ENCODE measurements around the gene CMTM5. TPM values are rescaled to one million over a fixed set of nuclear protein-coding genes. Genes with fewer than 3 reads are reported as not detected.
"Not testable (repeated sequence)": the region's sequence is repeated elsewhere in the genome, so short reads cannot be mapped to it uniquely, and the experiment has no call there.

The CMTM5 gene
- total RNA-seq, 1 donor from 2014 or later: not detected

DNA sequence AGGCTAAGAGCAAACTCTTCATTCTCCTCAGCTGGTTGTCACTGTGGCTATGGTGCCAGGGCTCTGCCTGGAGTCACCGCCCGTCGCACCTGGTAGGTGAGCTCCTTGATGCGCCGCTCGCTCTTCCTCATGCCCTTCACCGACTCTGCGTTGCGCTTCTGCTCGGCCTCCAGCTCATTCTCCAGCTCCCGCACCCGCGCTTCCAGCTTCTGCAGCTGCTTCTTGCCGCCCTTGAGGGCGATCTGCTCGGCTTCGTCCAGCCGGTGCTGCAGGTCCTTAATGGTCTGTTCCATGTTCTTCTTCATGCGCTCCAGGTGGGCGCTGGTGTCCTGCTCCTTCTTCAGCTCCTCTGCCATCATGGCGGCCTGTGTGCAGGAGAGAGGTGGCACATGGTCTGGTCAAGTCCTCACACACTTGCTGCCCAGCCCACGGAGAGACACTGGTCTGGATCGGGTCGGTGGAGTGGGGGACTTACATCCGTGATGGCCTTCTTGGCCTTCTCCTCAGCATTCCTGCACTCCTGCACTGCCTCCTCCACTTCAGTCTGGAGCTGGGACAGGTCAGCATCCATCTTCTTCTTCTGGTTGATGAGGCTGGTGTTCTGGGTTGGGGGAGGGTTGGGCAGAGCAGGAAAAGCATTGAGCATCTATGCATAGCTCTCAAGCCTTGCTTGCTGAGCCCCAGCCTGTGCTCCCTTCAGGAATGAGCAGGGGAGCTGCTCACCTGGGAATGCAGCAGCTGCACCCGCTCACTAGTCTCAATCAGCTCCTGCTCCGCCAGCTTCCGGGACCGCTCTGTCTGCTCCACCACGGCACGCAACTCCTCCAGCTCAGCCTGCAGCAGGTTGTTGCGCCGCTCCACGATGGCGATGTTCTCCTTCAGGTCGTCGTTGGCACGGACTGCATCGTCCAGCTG lies 38.3 kb downstream of the CMTM5 start:
- DNase-seq (ENCODE audit: low read depth): no peak

DNA sequence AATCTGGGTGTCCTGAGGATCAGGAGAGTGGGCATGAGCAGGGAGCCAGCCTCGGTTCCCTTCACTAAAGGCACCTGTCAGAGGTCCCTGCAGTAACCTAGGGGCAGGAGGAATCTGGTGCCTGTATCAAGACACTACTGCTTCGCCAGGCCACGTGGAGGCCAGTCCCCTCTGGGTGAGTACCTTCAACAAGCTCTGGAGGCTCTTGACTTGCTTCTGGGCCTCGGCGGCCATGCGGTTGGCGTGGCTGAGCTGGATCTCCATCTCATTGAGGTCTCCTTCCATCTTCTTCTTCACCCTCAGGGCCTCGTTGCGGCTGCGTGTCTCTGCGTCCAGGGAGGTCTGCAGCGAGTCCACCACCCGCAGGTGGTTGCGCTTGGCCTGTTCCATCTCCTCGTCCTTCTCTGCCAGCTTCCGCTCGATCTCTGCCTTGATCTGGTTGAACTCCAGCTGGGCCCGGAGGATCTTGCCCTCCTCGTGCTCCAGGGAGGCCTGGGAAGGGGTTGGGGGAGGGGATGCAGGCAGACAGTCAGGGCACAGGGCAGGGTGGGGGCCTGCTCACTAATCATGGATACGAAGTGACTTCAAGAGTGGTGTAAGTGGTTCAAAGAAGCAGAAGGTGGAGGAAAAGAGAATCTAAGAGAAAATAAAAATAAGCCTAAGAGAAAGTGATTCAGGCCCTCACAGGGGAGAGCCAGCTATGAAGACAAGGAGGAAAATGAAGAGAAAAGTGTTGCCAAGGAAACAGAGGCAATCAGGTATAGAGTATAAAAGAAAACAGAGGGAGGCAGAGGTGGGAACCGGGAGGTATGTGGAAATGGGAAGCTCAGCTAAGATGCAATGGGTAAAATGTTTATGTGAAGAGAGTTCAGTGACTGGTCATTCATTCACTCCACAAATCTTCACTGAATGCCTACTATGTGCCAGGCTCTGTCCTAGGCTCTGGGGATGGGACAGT lies 39.3 kb downstream of the CMTM5 start:
- no peak for DNase-seq (ENCODE audit: low read depth)

DNA sequence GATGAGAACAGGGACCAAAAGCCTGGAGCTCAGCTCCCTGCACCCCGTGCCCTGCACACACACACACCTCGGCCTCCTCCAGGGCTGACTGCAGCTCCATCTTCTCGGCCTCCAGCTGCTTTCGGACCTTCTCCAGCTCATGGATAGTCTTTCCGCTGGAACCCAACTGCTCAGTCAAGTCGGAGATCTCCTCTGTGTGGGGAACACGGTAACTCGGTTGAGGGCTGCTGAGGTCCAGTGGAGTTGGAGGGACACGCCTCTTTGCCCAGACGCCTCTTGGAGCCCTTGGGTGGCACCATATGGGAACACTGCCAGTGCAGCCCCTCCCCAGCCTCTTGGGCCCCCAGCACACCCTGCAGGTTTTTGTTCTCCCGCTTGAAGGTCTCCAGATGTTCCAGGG lies 40.0 kb downstream of the CMTM5 start:
- no peak for DNase-seq (ENCODE audit: low read depth)

DNA sequence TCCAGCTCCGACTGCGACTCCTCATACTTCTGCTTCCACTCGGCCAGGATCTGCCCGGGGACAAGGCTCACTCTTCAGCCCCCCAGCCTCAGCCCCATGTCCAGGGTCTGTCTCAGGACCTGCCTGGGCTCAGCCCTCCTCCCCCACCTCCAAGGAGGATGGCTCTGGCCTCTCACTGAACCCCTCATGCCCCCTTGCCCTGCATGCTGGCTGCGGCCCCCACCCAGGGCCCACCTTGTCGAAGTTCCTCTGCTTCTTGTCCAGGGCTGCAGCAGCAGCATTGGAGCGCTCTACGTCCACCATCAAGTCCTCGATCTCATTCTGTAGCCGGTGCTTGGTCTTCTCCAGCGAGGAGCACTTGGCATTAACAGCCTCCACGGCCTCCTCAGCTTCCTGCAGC lies 40.4 kb downstream of the CMTM5 start:
- DNase-seq (ENCODE audit: low read depth): not testable (repeated sequence)

DNA sequence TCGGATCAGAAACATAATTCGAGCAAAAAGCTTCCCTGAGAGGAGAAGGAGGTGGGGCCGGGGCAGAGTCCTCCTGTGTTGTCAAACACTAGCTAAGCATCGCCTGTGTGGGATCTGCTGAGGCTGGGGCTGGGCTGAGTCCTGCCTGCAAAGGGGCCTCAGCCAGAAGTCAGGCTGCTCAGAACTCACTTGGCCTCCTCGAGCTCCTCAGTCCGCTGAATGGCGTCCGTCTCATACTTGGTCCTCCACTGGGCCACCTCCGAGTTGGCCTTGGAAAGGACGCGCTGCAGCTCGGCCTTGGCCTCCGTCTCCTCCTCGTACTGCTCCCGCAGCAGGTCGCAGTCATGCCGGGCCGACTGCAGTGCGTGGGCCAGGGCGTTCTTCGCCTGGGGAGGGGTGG lies 41.2 kb downstream of the CMTM5 start:
- no peak for DNase-seq (ENCODE audit: low read depth)

DNA sequence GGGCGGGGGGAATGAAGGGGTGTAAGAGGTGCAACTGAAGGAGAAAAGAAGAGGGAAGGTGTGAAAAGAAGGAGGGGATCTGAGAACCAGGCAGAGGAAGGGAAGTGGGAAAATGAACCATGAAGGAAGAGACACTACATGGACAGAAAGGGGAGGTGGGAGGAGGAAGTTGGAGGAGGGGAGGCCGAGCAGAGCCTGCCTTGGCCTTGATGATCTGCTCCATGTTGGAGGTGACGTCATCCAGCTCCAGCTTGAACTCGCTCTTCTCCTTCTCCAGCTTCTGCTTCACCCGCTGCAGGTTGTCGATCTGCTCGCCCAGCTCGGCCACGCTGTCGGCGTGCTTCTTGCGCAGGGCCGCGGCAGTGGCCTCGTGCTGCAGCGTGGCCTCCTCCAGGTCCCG lies 42.8 kb downstream of the CMTM5 start:
- not testable (repeated sequence) for DNase-seq (ENCODE audit: low read depth)

DNA sequence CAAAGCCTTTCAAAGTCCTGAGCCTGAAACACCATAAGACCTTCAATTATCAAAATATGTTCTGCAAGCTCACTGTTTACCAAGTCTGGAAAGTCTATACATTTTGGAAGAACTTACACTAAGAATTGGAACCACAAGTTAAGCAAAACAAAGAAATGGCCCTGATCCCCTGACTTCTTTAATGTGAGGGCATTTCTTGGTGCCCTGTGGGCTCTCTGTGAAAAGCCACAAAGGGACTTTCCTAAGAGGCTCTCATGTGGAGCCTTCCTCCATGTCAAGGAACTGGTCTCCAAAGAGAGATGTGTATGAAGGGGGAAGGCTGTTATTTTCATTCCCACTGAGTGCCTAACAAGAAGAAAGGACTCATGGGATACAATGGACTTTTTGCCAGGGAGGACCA lies 44.7 kb downstream of the CMTM5 start:
- DNase-seq (ENCODE audit: low read depth): no peak

DNA sequence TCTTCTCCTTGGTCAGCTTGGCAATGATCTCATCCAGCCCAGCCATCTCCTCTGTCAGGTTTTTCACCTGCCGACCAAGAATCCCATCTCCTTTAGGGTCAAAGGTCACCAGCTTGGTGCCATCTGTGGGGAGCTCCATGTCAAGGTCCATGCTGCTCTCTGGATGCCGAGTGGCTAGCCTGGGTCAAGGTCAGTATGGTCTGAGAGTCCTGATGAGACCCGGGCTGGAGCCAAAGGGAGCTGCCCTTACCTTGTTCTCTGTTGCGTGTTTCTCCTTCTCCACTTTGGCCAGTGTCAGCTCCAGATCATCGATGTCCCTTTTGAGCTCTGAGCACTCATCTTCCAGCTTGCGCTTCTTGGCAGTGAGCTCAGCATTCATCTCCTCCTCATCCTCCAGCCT lies 46.8 kb downstream of the CMTM5 start:
- DNase-seq (ENCODE audit: low read depth): no peak

DNA sequence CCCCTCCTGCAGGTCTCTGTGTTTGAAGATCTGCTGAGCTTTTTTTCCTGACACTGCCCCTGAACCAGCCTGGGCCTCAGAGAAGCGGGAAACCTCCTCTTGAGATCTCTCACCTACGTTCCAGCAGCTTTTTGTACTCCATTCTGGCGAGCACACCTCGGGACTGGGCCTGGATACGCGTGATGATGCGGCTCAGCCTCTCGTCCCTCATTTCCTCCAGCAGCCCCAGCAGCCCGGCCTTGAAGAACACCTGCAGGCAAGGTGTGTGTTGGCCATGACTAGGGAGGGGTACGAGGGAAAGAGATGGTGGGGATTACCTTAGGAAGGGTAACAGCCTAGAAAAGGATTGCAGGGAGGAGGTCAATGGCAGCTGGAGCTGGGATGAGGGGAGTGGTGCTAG lies 48.3 kb downstream of the CMTM5 start:
- no peak for DNase-seq (ENCODE audit: low read depth)

DNA sequence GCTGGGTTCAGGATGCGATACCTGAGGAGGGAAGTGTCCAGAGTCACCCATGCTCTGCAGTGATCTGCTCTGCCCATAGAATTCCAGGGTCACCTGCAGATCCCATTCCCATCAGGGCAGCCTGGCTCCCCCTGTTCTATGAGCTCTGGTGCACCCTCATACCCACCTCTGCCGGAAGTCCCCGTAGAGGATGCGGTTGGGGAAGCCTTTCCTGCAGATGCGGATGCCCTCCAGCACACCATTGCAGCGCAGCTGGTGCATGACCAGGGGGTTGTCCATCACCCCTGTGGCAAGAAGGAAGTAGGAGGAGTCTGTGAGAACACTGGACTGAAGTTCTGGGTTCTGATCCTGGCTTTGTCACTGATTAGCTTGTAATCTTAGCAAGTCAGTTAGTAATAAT lies 49.0 kb downstream of the CMTM5 start:
- DNase-seq (ENCODE audit: low read depth): not testable (repeated sequence)

DNA sequence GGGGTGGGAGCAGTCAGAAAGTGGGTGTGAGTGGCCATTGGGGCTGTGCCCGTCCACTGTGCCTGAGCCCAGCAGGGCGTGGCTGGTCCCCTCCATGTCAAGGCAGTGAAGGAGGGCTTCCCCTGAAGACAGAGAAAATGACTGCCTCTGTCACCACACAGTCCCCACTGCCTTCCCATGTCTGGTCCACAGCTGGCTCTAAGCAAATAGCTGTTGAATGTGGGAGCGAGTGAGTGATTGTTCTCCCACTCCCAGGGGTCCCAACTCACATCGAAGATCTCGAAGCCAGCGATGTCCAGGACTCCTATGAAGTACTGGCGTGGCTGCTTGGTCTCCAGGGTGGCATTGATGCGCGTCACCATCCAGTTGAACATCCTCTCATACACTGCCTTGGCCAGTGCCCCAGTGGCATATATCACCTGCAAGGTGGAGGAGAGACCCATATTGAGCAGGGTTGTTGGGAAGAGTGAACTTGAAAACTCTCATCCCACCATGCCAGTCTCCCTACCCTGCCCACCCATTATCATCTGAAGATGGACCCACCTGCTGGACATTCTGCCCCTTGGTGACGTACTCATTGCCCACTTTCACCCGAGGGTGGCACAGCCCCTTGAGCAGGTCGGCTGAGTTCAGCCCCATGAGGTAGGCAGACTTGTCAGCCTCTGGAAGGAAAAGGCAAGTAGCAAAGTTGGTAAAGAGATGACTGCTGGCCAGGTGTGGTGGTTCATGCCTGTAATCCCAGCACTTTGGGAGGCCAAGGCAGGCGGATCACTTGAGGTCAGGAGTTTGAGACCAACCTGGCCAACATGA lies 52.0 kb downstream of the CMTM5 start:
- DNase-seq (ENCODE audit: low read depth): no peak

Other genes with a start within 250 kb of the CMTM5 start
- gene SLC7A8, start 193.4 kb upstream of the CMTM5 start, total RNA-seq: under 0.01 and 1.1 TPM in 2 replicates
- 0.35 TPM in 1 of 2 replicates, not detected in the other for gene RNF212B, start 139.1 kb upstream of the CMTM5 start, total RNA-seq
- 7.8 and 15.0 TPM in 2 replicates for gene HOMEZ, start 90.9 kb upstream of the CMTM5 start, total RNA-seq
- gene PPP1R3E, start 74.2 kb upstream of the CMTM5 start, total RNA-seq: 1.9 TPM in 2 replicates
- 10.2 and 14.7 TPM in 2 replicates for gene BCL2L2, start 70.2 kb upstream of the CMTM5 start, total RNA-seq
- 60.8 and 80.0 TPM in 2 replicates for gene PABPN1, start 55.6 kb upstream of the CMTM5 start, total RNA-seq
- 1.2 and 33.0 TPM in 2 replicates for gene SLC22A17, start 24.2 kb upstream of the CMTM5 start, total RNA-seq
- 0.17 and 0.50 TPM in 2 replicates for gene EFS, start 11.9 kb upstream of the CMTM5 start, total RNA-seq
- gene IL25, start 4.2 kb upstream of the CMTM5 start, total RNA-seq: not detected in 2 replicates
- not detected in 2 replicates for gene MYH6, start 31.2 kb downstream of the CMTM5 start, total RNA-seq
- under 0.01 TPM in 1 of 2 replicates, not detected in the other for gene MYH7, start 58.6 kb downstream of the CMTM5 start, total RNA-seq
- gene NGDN, start 92.7 kb downstream of the CMTM5 start, total RNA-seq: 41.5 and 53.0 TPM in 2 replicates
- gene ZFHX2, start 174.7 kb downstream of the CMTM5 start, total RNA-seq: 0.69 and 1.8 TPM in 2 replicates
- 3.6 and 13.5 TPM in 2 replicates for gene THTPA, start 179.2 kb downstream of the CMTM5 start, total RNA-seq
- gene AP1G2, start 190.7 kb downstream of the CMTM5 start, total RNA-seq: 51.2 and 55.9 TPM in 2 replicates
- gene JPH4, start 201.7 kb downstream of the CMTM5 start, total RNA-seq: not detected in 2 replicates

Measured in renal cortical epithelial cell (primary cell).